HepG2 (cell line): ENCODE data around the gene NKAIN4. TPM values are rescaled to one million over a fixed set of nuclear protein-coding genes. Genes with fewer than 3 reads are reported as not detected.

Experiments
- AKAP8 ChIP-seq: sonication (generic); formaldehyde crosslinking; IDR thresholded peaks from 2 replicates; pipeline ENCODE4 v1.5.1; 2020; ENCODE audit warnings: mild to moderate bottlenecking, missing genetic modification reagents
- DR1 ChIP-seq: sonication (generic); formaldehyde crosslinking; IDR thresholded peaks from 2 replicates; pipeline ENCODE4 v1.8.0; 2021; ENCODE audit warnings: mild to moderate bottlenecking, missing genetic modification reagents, inconsistent platforms
- GATAD1 ChIP-seq: IDR thresholded peaks from 2 replicates; pipeline ENCODE4 v1.6.1; 2016; ENCODE audit warnings: missing genetic modification reagents, missing compliant biosample characterization
- HNF4A ChIP-seq: sonication (generic); formaldehyde crosslinking; IDR thresholded peaks from 2 replicates; pipeline ENCODE4 v1.4.0; 2020; ENCODE audit warnings: missing genetic modification reagents
- KLF12 ChIP-seq: sonication (generic); formaldehyde crosslinking; IDR thresholded peaks from 2 replicates; pipeline ENCODE4 v1.4.0; 2020; ENCODE audit warnings: missing genetic modification reagents, borderline replicate concordance
- MATR3 ChIP-seq: sonication (generic); formaldehyde crosslinking; IDR thresholded peaks from 2 replicates; pipeline ENCODE4 v1.4.0; 2020; ENCODE audit warnings: missing genetic modification reagents
- PAX8 ChIP-seq: sonication (generic); formaldehyde crosslinking; IDR thresholded peaks from 2 replicates; pipeline ENCODE4 v1.8.0; 2022; ENCODE audit warnings: mild to moderate bottlenecking, missing genetic modification reagents, borderline replicate concordance
- POLR2G ChIP-seq: fragments of 200-400 bp; formaldehyde crosslinking; IDR thresholded peaks from 2 replicates; pipeline ENCODE4 v1.6.1; 2018; ENCODE audit warnings: mild to moderate bottlenecking, low read depth, low read length, moderate library complexity
- SP2 ChIP-seq: sonication (generic); formaldehyde crosslinking; IDR thresholded peaks from 2 replicates; pipeline ENCODE4 v1.5.1; 2020; ENCODE audit warnings: mild to moderate bottlenecking, missing genetic modification reagents
- ZC3H13 ChIP-seq: sonication (generic); formaldehyde crosslinking; IDR thresholded peaks from 2 replicates; pipeline ENCODE4 v1.8.1; 2023; ENCODE audit warnings: mild to moderate bottlenecking, missing genetic modification reagents, moderate library complexity
- ZNF33A ChIP-seq: sonication (generic); formaldehyde crosslinking; IDR thresholded peaks from 2 replicates; pipeline ENCODE4 v1.5.1; 2020; ENCODE audit warnings: missing genetic modification reagents, mild to moderate bottlenecking, moderate library complexity, borderline replicate concordance
- ZNF460 ChIP-seq: sonication (generic); formaldehyde crosslinking; IDR thresholded peaks from 2 replicates; pipeline ENCODE4 v1.5.1; 2020; ENCODE audit warnings: missing genetic modification reagents, mild to moderate bottlenecking, borderline replicate concordance
- ZNF589 ChIP-seq: sonication (generic); formaldehyde crosslinking; conservative IDR thresholded peaks from 2 replicates; pipeline ENCODE4 v1.8.0; 2022; ENCODE audit warnings: mild to moderate bottlenecking, moderate library complexity, missing genetic modification reagents
- ZNF598 ChIP-seq: sonication (generic); formaldehyde crosslinking; IDR thresholded peaks from 2 replicates; pipeline ENCODE4 v1.5.1; 2020; ENCODE audit warnings: mild to moderate bottlenecking, missing genetic modification reagents, borderline replicate concordance
- polyA plus RNA-seq, 8 experiments: library from polyadenylated mRNA; depleted of rRNA in 3 of 8; stranded (reverse) in 7 of 8; unstranded in 1 of 8; fragments of >200 nt; fragmentation: Illumina TruSeq in 4 of 8; extraction: Trizol in 4 of 8; gene quantifications; 2 replicates each; pipeline versions ENCODE4 v1.2.1 to v1.2.3, GENCODE V29; 2011 to 2016; ENCODE audit warnings: low read depth in 4 of 8, missing spikeins in 1 of 8, mixed read lengths in 1 of 8; ENCODE audit not compliant: insufficient read depth in 1 of 8
- total RNA-seq, 5 experiments: library from RNA; depleted of rRNA; stranded (reverse); fragments of >200 nt; fragmentation: Illumina TruSeq; extraction: Trizol; gene quantifications; 2 replicates each; pipeline ENCODE4 v1.2.3, GENCODE V29; 2016; ENCODE audit warnings: low read depth in 1 of 5
- TF ChIP-seq, protein P1 (sequence below): sonication (generic); formaldehyde crosslinking; IDR thresholded peaks from 2 replicates; pipeline ENCODE4 v1.4.0; 2020; ENCODE audit warnings: missing genetic modification reagents
- TF ChIP-seq, protein P2 (sequence below): sonication (generic); formaldehyde crosslinking; IDR thresholded peaks from 2 replicates; pipeline ENCODE4 v1.4.0; 2020; ENCODE audit warnings: missing genetic modification reagents
- TF ChIP-seq, protein P3 (sequence below): sonication (generic); formaldehyde crosslinking; IDR thresholded peaks from 2 replicates; pipeline ENCODE4 v1.8.0; 2022; ENCODE audit warnings: mild to moderate bottlenecking, missing genetic modification reagents, borderline replicate concordance
- TF ChIP-seq, protein P4 (sequence below): sonication (generic); formaldehyde crosslinking; IDR thresholded peaks from 2 replicates; pipeline ENCODE4 v1.4.0; 2020; ENCODE audit warnings: mild to moderate bottlenecking, low read depth, missing genetic modification reagents
- TF ChIP-seq, protein P5 (sequence below): sonication (generic); formaldehyde crosslinking; IDR thresholded peaks from 2 replicates; pipeline ENCODE4 v1.8.1; 2023; ENCODE audit warnings: mild to moderate bottlenecking, moderate library complexity, missing genetic modification reagents

NKAIN4 gene
- total and polyA plus RNA-seq, 2 of the 13 experiments (the other 11 are each of a cell fraction or from before 2014, with no cell fraction given) = not detected

DNA sequence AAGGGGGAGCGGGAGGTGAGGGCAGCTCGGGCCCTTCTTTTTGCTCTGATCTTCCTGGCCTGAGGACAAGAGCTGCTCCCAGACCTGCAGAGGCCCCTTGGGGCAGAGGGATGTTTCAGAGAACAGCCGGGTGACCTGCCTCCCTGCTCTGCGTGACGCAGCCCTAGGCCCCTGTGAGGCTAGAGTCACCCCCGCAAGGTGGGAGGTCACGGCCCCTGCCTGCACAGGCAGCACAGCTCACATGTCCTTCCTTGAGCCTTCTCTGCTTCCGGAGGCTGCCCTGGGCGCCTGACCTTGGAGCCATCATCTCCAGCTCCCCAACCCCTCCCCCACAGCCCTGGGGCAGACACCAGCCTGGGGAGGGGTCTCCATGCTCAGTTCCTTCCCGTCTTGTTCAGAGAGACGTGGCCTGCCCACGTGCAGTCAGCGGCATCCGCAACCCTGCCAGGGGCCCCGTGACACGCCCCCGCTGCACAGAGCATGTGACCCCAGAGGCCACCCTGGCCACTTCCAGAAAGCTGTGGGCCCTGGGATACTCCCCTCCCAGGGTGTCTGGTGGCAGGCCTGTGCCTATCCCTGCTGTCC lies 18.8 kb downstream of the NKAIN4 start, which contains the start of gene BIRC7 (continued):
- TF ChIP-seq SP2 (CRISPR knock-in tag) = no peak
- no peak for TF ChIP-seq KLF12 (CRISPR knock-in tag)
- no peak for TF ChIP-seq ZNF589 (CRISPR knock-in tag)
- TF ChIP-seq, protein P1, sequence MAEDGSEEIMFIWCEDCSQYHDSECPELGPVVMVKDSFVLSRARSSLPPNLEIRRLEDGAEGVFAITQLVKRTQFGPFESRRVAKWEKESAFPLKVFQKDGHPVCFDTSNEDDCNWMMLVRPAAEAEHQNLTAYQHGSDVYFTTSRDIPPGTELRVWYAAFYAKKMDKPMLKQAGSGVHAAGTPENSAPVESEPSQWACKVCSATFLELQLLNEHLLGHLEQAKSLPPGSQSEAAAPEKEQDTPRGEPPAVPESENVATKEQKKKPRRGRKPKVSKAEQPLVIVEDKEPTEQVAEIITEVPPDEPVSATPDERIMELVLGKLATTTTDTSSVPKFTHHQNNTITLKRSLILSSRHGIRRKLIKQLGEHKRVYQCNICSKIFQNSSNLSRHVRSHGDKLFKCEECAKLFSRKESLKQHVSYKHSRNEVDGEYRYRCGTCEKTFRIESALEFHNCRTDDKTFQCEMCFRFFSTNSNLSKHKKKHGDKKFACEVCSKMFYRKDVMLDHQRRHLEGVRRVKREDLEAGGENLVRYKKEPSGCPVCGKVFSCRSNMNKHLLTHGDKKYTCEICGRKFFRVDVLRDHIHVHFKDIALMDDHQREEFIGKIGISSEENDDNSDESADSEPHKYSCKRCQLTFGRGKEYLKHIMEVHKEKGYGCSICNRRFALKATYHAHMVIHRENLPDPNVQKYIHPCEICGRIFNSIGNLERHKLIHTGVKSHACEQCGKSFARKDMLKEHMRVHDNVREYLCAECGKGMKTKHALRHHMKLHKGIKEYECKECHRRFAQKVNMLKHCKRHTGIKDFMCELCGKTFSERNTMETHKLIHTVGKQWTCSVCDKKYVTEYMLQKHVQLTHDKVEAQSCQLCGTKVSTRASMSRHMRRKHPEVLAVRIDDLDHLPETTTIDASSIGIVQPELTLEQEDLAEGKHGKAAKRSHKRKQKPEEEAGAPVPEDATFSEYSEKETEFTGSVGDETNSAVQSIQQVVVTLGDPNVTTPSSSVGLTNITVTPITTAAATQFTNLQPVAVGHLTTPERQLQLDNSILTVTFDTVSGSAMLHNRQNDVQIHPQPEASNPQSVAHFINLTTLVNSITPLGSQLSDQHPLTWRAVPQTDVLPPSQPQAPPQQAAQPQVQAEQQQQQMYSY (CRISPR knock-in tag) = no peak
- TF ChIP-seq DR1 (CRISPR knock-in tag) = no peak
- no peak for TF ChIP-seq PAX8
- TF ChIP-seq AKAP8 (CRISPR knock-in tag) = no peak
- no peak for TF ChIP-seq ZNF460
- TF ChIP-seq ZNF598 = no peak
- TF ChIP-seq POLR2G = no peak
- no peak; the same call in 1 of the 2 replicates for TF ChIP-seq GATAD1 (CRISPR knock-in tag)
- TF ChIP-seq, protein P2, sequence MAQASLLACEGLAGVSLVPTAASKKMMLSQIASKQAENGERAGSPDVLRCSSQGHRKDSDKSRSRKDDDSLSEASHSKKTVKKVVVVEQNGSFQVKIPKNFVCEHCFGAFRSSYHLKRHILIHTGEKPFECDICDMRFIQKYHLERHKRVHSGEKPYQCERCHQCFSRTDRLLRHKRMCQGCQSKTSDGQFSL (CRISPR knock-in tag) = no peak
- no peak for TF ChIP-seq ZNF33A
- no peak for TF ChIP-seq HNF4A
- TF ChIP-seq ZC3H13 = no peak
- TF ChIP-seq, protein P3, sequence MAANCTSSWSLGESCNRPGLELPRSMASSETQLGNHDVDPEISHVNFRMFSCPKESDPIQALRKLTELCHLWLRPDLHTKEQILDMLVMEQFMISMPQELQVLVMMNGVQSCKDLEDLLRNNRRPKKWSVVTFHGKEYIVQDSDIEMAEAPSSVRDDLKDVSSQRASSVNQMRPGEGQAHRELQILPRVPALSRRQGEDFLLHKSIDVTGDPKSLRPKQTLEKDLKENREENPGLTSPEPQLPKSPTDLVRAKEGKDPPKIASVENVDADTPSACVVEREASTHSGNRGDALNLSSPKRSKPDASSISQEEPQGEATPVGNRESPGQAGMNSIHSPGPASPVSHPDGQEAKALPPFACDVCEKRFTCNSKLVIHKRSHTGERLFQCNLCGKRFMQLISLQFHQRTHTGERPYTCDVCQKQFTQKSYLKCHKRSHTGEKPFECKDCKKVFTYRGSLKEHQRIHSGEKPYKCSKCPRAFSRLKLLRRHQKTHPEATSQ (CRISPR knock-in tag) = no peak
- no peak for TF ChIP-seq MATR3 (CRISPR knock-in tag)
- TF ChIP-seq, protein P4, sequence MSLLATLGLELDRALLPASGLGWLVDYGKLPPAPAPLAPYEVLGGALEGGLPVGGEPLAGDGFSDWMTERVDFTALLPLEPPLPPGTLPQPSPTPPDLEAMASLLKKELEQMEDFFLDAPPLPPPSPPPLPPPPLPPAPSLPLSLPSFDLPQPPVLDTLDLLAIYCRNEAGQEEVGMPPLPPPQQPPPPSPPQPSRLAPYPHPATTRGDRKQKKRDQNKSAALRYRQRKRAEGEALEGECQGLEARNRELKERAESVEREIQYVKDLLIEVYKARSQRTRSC (CRISPR knock-in tag) = no peak
- TF ChIP-seq, protein P5, sequence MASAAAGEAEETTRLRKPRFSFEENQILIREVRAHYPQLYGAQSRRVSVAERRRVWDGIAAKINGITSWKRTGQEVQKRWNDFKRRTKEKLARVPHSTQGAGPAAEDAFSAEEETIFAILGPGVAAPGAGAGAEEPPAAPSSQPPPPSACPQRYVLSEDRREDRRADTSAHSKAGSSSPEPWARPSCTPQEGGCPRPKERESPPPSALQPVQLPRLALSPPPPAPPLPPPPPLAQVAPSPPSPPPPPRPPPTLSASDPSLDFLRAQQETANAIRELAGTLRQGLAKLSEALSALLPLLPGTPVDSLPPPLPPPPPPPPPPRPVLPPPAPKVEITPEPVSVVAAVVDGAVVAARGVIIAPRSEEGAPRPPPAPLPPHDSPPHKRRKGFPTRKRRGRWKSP (CRISPR knock-in tag) = peak; percentile 30; the same call in 1 of the 2 replicates
